ENCODE measurements around the gene QSOX1. TPM values are rescaled to one million over a fixed set of nuclear protein-coding genes. Genes with fewer than 3 reads are reported as not detected.
A peak's percentile ranks its signal among the peaks of the same experiment; 100 is the strongest.

QSOX1 gene
- total RNA-seq, 1 donor from 2014 or later: 156 TPM

- H3K4me3 ChIP-seq (ENCODE audit: insufficient read depth, low read depth, low read length): no peak overlapping the region
- H3K4me1 ChIP-seq (ENCODE audit: insufficient read depth, low read length): no peaks in the 10 kb centered on the region
- no peaks in the 10 kb centered on the region for H3K79me2 ChIP-seq (ENCODE audit: insufficient read depth, low read length)
- H2AFZ ChIP-seq (ENCODE audit: low read depth, low read length): no peak overlapping the region
- Mint-ChIP-seq H3K4me1 (ENCODE audit: low read depth, unreplicated experiment) (no peaks in the 10 kb centered on the region), H3K27ac (ENCODE audit: unreplicated experiment) (no peak overlapping the region), H3K36me3 (ENCODE audit: low read depth, unreplicated experiment) (no peaks in the 10 kb centered on the region), H3K4me3 (ENCODE audit: unreplicated experiment) (no peak overlapping the region), H3K9me3 (ENCODE audit: unreplicated experiment) (peaks cover 2% of the 10 kb centered on the region), H3K27me3 (ENCODE audit: low read depth, unreplicated experiment) (peaks cover 10% of the 10 kb centered on the region)
- no peak for TF ChIP-seq CTCF (IDR thresholded peaks at IDR 0.05; ENCODE audit: insufficient read depth, low read depth, low read length)
- TF ChIP-seq EZH2 (IDR thresholded peaks at IDR 0.05; ENCODE audit: insufficient read depth, low read length): no peak
- DNase-seq (ENCODE audit: low read depth) (no peak), FAIRE-seq (no peak)
- no peak overlapping the region for H3K27ac ChIP-seq (ENCODE audit: low read depth, low read length)
- H3K9me3 ChIP-seq (ENCODE audit: insufficient read depth, low read depth, low read length): no peaks in the 10 kb centered on the region
- H3K27me3 ChIP-seq (ENCODE audit: insufficient read depth, low read length): no peaks in the 10 kb centered on the region
- no peaks in the 10 kb centered on the region for H4K20me1 ChIP-seq (ENCODE audit: insufficient read depth, low read length)
- no peaks in the 10 kb centered on the region for H3K36me3 ChIP-seq (ENCODE audit: insufficient read depth, low read length)
- no peak overlapping the region for H3K4me2 ChIP-seq (ENCODE audit: low read length)
- H3K9ac ChIP-seq (ENCODE audit: low read length): no peak overlapping the region
Measured at GRCh38 chr1:180141381-180141934, 13.2 kb upstream of the QSOX1 start.

GRCh38 chr1:180143359-180143758 is 11.3 kb upstream of the QSOX1 start:
- DNase-seq (ENCODE audit: low read depth) (no peak), FAIRE-seq (no peak)
- H3K9me3 ChIP-seq (ENCODE audit: insufficient read depth, low read depth, low read length): no peaks in the 10 kb centered on the region
- H3K27ac ChIP-seq (ENCODE audit: low read depth, low read length): no peak overlapping the region
- H4K20me1 ChIP-seq (ENCODE audit: insufficient read depth, low read length): no peaks in the 10 kb centered on the region
- H3K36me3 Mint-ChIP-seq (ENCODE audit: low read depth, unreplicated experiment): no peaks in the 10 kb centered on the region
- no peaks in the 10 kb centered on the region for H3K79me2 ChIP-seq (ENCODE audit: insufficient read depth, low read length)
- H3K9ac ChIP-seq (ENCODE audit: low read length): no peak overlapping the region
- H3K4me1 Mint-ChIP-seq (ENCODE audit: low read depth, unreplicated experiment): no peaks in the 10 kb centered on the region
- H3K27ac Mint-ChIP-seq (ENCODE audit: unreplicated experiment): no peak overlapping the region
- TF ChIP-seq EZH2 (IDR thresholded peaks at IDR 0.05; ENCODE audit: insufficient read depth, low read length) (no peak), CTCF (IDR thresholded peaks at IDR 0.05; ENCODE audit: insufficient read depth, low read depth, low read length) (no peak)
- H3K4me3 Mint-ChIP-seq (ENCODE audit: unreplicated experiment): no peak overlapping the region
- H3K4me1 ChIP-seq (ENCODE audit: insufficient read depth, low read length): no peaks in the 10 kb centered on the region
- no peak overlapping the region for H3K4me3 ChIP-seq (ENCODE audit: insufficient read depth, low read depth, low read length)
- no peaks in the 10 kb centered on the region for H3K9me3 Mint-ChIP-seq (ENCODE audit: unreplicated experiment)
- peaks cover 8% of the 10 kb centered on the region for H3K27me3 Mint-ChIP-seq (ENCODE audit: low read depth, unreplicated experiment)
- no peaks in the 10 kb centered on the region for H3K36me3 ChIP-seq (ENCODE audit: insufficient read depth, low read length)
- H3K27me3 ChIP-seq (ENCODE audit: insufficient read depth, low read length): no peaks in the 10 kb centered on the region
- no peak overlapping the region for H2AFZ ChIP-seq (ENCODE audit: low read depth, low read length)
- H3K4me2 ChIP-seq (ENCODE audit: low read length): no peak overlapping the region

- H4K20me1 ChIP-seq (ENCODE audit: insufficient read depth, low read length): no peaks in the 10 kb centered on the region
- FAIRE-seq (no peak), DNase-seq (ENCODE audit: low read depth) (no peak)
- TF ChIP-seq EZH2 (IDR thresholded peaks at IDR 0.05; ENCODE audit: insufficient read depth, low read length) (no peak), CTCF (IDR thresholded peaks at IDR 0.05; ENCODE audit: insufficient read depth, low read depth, low read length) (no peak)
- no peak overlapping the region for H3K4me2 ChIP-seq (ENCODE audit: low read length)
- H3K27me3 Mint-ChIP-seq (ENCODE audit: low read depth, unreplicated experiment): peaks cover 8% of the 10 kb centered on the region
- H3K4me1 ChIP-seq (ENCODE audit: insufficient read depth, low read length): no peaks in the 10 kb centered on the region
- H3K36me3 Mint-ChIP-seq (ENCODE audit: low read depth, unreplicated experiment): no peaks in the 10 kb centered on the region
- H3K79me2 ChIP-seq (ENCODE audit: insufficient read depth, low read length): no peaks in the 10 kb centered on the region
- H3K9me3 ChIP-seq (ENCODE audit: insufficient read depth, low read depth, low read length): no peaks in the 10 kb centered on the region
- H3K4me1 Mint-ChIP-seq (ENCODE audit: low read depth, unreplicated experiment): no peaks in the 10 kb centered on the region
- H2AFZ ChIP-seq (ENCODE audit: low read depth, low read length): no peak overlapping the region
- no peak overlapping the region for H3K27ac ChIP-seq (ENCODE audit: low read depth, low read length)
- H3K9ac ChIP-seq (ENCODE audit: low read length): no peak overlapping the region
- no peaks in the 10 kb centered on the region for H3K36me3 ChIP-seq (ENCODE audit: insufficient read depth, low read length)
- peak overlapping the region; percentile 3 for H3K4me3 Mint-ChIP-seq (ENCODE audit: unreplicated experiment)
- no peaks in the 10 kb centered on the region for H3K27me3 ChIP-seq (ENCODE audit: insufficient read depth, low read length)
- no peaks in the 10 kb centered on the region for H3K9me3 Mint-ChIP-seq (ENCODE audit: unreplicated experiment)
- H3K27ac Mint-ChIP-seq (ENCODE audit: unreplicated experiment): no peak overlapping the region
- H3K4me3 ChIP-seq (ENCODE audit: insufficient read depth, low read depth, low read length): no peak overlapping the region
Measured at GRCh38 chr1:180144659-180145357, 9.9 kb upstream of the QSOX1 start.

Measured in astrocyte (in vitro differentiated cells and primary cell).